ENCODE measurements around the gene JAZF1. TPM values are rescaled to one million over a fixed set of nuclear protein-coding genes. Genes with fewer than 3 reads are reported as not detected.

Gene JAZF1
- total and polyA plus RNA-seq, 9 of the 15 experiments (the other 6 are each of a cell fraction or from before 2014, with no cell fraction given), result 0.04 to 0.64 (median 0.11) TPM; not detected in 3

- Histone ChIP-seq H3K4me3 (no peak overlapping the region), H3K9me3 (replicated peaks; ENCODE audit: control insufficient read depth, insufficient read depth, low read depth, low read length) (no peaks in the 10 kb centered on the region), H3K36me3 (ENCODE audit: control insufficient read depth, insufficient read depth, low read length) (no peaks in the 10 kb centered on the region), H2AFZ (ENCODE audit: low read depth, low read length) (no peak overlapping the region), H3K9ac (ENCODE audit: insufficient read depth in 1 of 2, low read depth in 2 of 2, low read length in 2 of 2) (no peak overlapping the region), H4K20me1 (replicated peaks; ENCODE audit: control insufficient read depth, insufficient read depth, low read length) (no peaks in the 10 kb centered on the region), H3K9me1 (ENCODE audit: control insufficient read depth, insufficient read depth, low read length) (no peaks in the 10 kb centered on the region), H3K79me2 (ENCODE audit: control insufficient read depth, insufficient read depth, low read length) (no peaks in the 10 kb centered on the region), H3K4me1 (replicated peaks in 1 of 2; ENCODE audit: control insufficient read depth in 2 of 2, insufficient read depth in 2 of 2, low read length in 2 of 2) (no peaks in the 10 kb centered on the region), H3K27ac (ENCODE audit: extremely low read depth, low read depth, low read length) (no peak overlapping the region), H3K27me3 (ENCODE audit: control insufficient read depth in 2 of 2, insufficient read depth in 2 of 2, low read length in 2 of 2) (peaks cover 4% of the 10 kb centered on the region in 2 experiments; a peak in 3 of 5 replicates), H3K4me2 (ENCODE audit: insufficient read depth, low read length) (no peak overlapping the region)
- DNase-seq (ENCODE audit: extremely low read depth in 1 of 4, low spot score in 3 of 4) (no peak), ATAC-seq (no peak), FAIRE-seq (no peak)
- ChIA-PET CTCF (ENCODE audit: low intra/inter-chr PET ratio) (no interaction called here), POLR2A (no interaction called here)
- BruUV-seq (replicated peaks), result no TSS peak
- 8% methylated on average over 1 of the region's 1 CpG for WGBS (ENCODE audit: insufficient coverage, low coverage, missing lambda C conversion rate)
- TF ChIP-seq ZNF584 (CRISPR knock-in tag; IDR thresholded peaks at IDR 0.05; ENCODE audit: low read depth) (no peak), MBD1 (CRISPR knock-in tag; IDR thresholded peaks at IDR 0.05) (no peak), ARID3B (CRISPR knock-in tag; IDR thresholded peaks at IDR 0.05; ENCODE audit: borderline replicate concordance) (no peak), BRD4 (IDR thresholded peaks at IDR 0.05) (no peak), PTBP1 (IDR thresholded peaks at IDR 0.05; ENCODE audit: low read depth, low read length) (no peak), FUS (optimal IDR thresholded peaks at IDR 0.05; ENCODE audit: low read depth, low read length) (no peak), ETV6 (IDR thresholded peaks at IDR 0.05; ENCODE audit: borderline replicate concordance in 1 of 2, low read depth in 2 of 2, low read length in 1 of 2) (no peak), ETV6 (CRISPR knock-in tag; IDR thresholded peaks at IDR 0.05; ENCODE audit: borderline replicate concordance) (no peak), DIDO1 (tag; IDR thresholded peaks at IDR 0.05; ENCODE audit: low read depth) (no peak)
- intact Hi-C loops (cut with micrococcal nuclease), result no loop called here
- in situ Hi-C loops (cut with MboI), result no loop called here
Observed at GRCh38 chr7:28173531-28173930, 7.1 kb downstream of the JAZF1 start.

Measured in K562 (cell line).